ENCODE results near the gene ACOT13.
"Not testable (repeated sequence)": the region's sequence is repeated elsewhere in the genome, so short reads cannot be mapped to it uniquely, and the experiment has no call there.

Gene ACOT13

DNA sequence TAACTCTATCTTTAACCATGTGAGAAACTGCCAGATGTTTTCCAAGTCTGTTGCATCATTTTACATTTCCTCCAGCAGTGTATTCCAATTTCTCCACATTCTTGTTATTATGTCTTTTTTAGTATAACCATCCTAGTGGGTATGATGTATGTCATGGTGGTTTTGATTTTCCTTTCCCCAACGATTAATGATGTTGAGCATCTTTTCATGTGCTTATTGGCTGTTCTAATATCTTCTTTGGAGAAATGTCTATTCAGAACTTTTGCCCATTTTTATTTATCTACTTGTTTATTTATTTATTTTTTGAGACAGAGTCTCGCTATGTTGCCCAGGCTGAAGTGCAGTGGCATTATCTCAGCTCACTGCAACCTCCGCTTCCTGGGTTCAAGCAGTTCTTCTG, 56.4 kb downstream of the ACOT13 start:
- no peak for DNase-seq (ENCODE audit: low read depth in 3 of 3)

DNA sequence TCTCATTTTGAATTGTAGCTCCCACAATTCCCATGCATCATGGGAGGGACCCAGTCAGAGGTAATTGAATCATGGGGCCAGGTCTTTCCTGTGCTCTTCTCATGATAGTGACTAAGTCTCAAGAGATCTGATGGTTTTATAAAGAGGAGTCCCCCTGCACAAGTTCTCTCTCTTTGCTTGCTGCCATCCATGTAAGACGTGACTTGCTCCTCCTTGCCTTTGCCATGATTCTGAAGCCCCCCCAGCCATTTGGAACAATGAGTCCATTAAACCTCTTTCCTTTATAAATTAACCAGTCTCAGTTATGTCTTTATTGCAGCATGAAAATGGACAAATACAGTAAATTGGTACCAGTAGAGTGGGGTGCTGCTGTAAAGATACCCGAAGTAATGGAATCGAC, 63.8 kb downstream of the ACOT13 start:
- DNase-seq (ENCODE audit: low read depth in 3 of 3), result not testable (repeated sequence)

GRCh38 chr6:24731456-24732134, 64.7 kb downstream of the ACOT13 start:
- DNase-seq (ENCODE audit: low read depth in 3 of 3), result not testable (repeated sequence)

DNA sequence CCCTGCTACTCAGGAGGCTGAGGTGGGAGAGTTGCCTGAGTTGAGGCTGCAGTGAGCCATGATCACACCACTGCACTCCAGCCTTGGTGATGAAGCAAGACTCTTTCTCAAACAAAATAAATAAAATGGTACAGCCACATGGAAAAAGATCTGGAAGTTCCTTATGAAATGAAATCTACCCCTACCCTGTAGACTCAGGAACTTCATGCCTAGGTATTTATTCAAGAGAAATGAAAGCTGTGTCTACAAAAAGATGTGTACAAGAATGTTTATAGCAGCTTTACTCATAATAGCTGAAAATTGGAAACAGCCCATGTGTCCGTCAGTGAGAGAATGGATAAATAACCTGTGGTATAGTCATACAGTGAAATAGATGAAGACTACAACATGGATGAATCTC, 67.3 kb downstream of the ACOT13 start:
- DNase-seq (ENCODE audit: low read depth in 3 of 3), result no peak

DNA sequence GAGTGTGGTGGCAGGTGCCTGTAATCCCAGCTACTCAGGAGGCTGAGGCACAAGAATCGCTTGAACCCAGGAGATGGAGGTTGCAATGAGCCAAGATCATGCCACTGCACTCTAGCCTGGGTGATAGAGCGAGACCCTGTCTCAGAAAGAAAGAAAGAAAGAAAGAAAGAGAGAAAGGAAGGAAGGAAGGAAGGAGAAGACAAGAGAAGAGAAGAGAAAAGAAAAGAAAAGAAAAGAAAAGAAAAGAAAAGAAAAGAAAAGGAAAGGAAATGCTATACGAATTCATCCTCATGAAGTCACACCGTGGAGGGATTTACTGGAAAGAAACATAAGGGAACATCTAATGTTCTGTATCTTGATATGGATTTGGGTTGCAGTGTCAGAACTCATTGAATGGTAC, 67.8 kb downstream of the ACOT13 start:
- DNase-seq (ENCODE audit: low read depth in 3 of 3), result not testable (repeated sequence)

DNA sequence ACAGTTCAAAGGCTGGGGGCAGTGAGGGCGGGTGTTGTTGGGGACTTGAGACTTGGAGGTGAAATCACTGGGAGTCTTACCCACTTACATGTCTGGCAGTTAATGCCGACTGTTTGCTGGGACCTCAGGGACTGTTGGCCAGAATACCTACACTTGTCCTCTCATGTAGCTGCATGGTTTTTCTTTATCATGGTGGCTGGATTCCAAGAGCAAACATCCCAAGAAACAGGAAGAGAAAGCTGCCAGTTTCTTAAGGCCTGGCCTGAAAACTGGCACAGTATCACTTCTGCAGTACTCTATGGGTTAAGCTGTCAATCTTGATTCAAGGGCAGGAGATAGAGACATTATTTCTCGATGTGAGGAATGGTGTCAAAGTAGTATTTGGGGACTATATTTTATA, 71.9 kb downstream of the ACOT13 start:
- DNase-seq (ENCODE audit: low read depth in 3 of 3), result no peak

- no peak for DNase-seq (ENCODE audit: low read depth in 3 of 3)
Measured at GRCh38 chr6:24740861-24741260, 74.0 kb downstream of the ACOT13 start.

DNA sequence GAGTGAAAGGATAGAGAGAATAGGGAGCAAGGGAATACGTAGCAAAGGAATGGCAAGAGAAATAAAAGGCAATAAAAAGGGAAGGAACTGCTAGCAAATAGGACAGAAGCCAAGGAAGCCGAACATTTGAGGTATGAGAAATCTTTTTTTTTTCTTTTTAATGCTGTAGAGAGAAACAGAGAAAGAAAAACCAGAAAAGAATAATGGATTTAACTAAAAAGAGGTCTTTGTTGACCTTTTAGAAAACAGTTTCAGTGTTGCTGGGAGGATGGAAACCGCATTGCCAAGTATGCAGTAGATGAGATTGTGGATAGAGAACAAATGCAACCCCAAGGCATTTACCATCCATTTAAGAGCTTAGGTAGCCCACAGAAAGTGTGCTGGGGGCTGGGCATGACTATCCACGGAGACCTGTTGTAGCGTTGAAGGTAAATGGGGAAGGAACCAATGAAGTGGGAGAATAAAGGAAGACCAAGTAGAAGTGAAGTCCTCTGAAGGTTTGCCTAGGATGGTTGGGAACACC, 75.4 kb downstream of the ACOT13 start:
- DNase-seq (ENCODE audit: low read depth in 3 of 3), result no peak

DNA sequence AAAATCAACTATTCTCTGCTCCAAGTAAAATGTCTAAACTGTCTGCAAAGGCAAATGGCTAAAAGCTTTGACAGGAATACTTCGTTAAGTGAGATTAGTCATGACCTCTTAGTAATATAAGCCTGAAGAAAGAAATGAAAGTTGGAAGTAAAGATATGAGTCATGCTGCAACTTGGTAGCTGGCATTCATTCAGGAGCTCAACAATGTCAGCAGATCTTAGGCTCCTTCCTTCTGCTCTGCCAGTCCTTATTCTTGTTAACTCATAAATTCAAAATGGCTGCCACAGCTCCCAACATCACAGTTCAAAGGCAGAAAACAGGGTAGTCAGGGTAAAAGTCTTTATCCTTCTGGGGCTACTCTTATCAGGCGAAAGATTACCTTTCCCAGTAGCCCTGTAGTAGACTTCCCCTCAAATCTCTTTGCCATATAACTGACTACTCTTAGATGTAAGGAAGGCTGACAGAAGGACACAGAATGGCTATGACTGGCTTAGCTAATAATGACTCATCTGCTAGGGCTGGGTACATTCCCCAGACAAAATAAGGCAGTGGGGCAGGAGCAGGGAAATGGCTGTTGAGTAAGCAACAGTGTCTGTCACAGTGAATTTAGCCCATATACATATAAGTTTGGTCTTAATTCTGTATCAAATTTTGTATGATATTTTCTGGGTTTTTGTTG, 76.5 kb downstream of the ACOT13 start:
- peak in 2 of 3 donors; percentile 22 to 23 for DNase-seq (ENCODE audit: low read depth in 3 of 3)

DNA sequence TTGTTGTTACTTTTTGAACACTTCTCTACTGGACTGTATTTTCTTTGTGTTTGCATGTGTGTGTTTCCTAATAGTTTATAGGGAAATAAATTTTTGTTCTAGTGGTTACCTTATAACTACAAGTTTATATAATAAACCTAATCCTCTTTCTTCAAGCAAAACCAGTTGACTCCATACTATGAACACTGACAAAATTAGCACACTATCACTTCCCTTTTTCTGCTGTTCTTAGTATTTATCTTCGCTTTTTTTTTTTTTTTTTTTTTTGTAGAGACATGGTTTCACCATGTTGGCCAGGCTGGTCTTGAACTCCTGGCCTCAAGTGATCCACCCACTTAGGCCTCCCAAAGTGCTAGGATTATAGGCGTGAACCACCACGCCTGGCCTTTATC, 77.1 kb downstream of the ACOT13 start:
- DNase-seq (ENCODE audit: low read depth in 3 of 3), result no peak

GRCh38 chr6:24744911-24745310, 78.0 kb downstream of the ACOT13 start:
- no peak for DNase-seq (ENCODE audit: low read depth in 3 of 3)

DNA sequence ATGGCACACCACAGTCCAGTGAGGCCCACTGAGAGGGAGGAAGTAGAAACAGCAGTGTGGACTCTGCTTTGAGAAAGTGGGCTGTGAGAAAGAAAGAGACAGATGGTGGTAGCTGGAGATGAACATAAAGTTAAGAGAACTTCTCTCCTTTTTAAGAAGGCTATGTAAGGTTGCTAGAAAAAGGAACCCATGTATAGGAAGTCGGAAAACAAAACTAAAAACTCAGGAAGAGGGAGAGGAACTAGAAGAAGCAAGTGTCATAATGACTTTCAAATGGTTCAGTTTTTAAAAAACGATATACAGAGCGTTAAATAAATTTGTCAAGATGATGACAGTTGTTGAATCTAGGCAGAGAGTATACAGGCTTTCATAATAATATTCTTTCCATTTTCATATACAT, 82.4 kb downstream of the ACOT13 start:
- no peak for DNase-seq (ENCODE audit: low read depth in 3 of 3)

- DNase-seq (ENCODE audit: low read depth in 3 of 3), result not testable (repeated sequence)
Measured at GRCh38 chr6:24750878-24751277, 84.0 kb downstream of the ACOT13 start.

DNA sequence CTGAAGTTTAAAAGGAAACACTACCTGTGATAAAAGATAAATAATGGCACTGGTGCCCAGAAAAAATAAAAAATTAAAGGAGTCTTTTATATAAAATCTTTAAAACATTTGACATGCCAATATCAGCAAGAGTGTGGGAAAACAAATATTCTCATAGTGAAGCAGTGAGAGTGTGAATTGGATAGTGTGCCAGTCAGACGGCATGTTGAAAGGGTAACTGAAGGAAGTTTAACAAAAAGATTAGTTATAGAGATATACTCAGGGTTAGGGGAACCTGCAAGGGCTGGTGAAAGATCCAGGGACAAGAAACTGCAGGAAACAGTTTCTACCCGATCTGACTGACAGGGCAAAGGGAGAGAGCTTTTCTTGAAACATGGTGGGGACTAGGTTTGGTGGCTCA, 85.6 kb downstream of the ACOT13 start:
- DNase-seq (ENCODE audit: low read depth in 3 of 3), result no peak

GRCh38 chr6:24752917-24753492, 86.1 kb downstream of the ACOT13 start:
- no peak for DNase-seq (ENCODE audit: low read depth in 3 of 3)

DNA sequence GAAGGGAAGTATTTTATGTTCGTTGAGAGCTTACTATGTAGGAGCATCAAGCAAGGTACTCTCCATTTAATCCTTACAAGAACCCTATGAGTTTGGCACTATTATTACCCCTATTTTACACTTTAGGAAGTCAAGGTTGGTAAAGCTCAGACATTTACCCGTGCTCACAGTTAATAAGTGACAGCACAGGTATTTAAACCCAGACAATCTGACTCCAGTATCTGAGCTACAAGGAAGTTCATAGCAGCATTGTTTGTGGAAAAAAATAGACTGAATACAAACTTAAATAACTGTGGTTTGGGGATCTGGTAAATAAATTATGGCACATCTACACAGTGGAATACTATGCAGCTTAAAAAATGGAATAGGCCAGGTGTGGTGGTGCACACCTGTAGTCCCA, 86.7 kb downstream of the ACOT13 start:
- no peak for DNase-seq (ENCODE audit: low read depth in 3 of 3)

DNA sequence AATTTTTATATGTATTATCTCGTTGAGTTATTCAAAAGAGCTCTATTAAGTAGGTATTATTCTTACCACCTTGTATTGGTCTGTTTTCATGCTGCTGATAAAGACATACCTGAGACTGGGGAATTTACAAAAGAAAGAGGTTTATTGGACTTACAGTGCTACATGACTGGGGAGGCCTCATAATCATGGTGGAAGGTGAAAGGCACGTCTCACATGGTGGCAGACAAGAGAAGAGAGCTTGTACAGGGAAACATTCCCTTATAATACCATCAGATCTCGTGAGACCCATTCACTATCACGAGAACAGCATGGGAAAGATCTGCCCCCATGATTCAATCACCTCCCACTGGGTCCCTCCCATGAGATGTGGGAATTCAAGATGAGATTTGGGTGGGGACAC, 87.5 kb downstream of the ACOT13 start:
- DNase-seq (ENCODE audit: low read depth in 3 of 3), result not testable (repeated sequence)

All from stimulated activated CD4-positive, alpha-beta T cell treated with anti-CD3 and anti-CD28 coated beads, TNF-alpha, amount 100 ng/mL, for 48 hours (primary cell).